ENCODE results near the gene LPO. TPM values are rescaled to one million over a fixed set of nuclear protein-coding genes. Genes with fewer than 3 reads are reported as not detected.

Gene LPO
- total RNA-seq, 2 donors from 2014 or later = not detected

DNA sequence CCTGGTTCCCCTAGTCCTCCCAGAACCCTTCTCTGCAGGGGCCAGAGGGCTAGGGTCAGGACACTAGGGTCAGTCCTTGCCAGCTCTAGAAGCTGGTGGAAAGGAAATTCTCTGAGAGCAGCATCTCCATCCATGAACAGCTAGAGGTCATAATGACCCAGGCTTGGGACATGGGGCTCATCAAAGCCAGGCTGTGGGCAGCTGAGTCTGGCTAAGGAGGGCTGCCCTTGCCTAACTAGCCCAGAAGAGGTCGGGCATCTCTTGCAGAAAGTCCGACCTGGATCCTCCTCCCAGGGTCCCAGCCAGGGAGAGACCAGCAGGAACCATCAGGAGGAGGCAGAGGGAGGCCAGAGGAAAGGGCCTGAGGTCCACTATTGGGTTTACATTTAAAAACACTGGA, 38.0 kb downstream of the LPO start:
- TF ChIP-seq, protein P1, sequence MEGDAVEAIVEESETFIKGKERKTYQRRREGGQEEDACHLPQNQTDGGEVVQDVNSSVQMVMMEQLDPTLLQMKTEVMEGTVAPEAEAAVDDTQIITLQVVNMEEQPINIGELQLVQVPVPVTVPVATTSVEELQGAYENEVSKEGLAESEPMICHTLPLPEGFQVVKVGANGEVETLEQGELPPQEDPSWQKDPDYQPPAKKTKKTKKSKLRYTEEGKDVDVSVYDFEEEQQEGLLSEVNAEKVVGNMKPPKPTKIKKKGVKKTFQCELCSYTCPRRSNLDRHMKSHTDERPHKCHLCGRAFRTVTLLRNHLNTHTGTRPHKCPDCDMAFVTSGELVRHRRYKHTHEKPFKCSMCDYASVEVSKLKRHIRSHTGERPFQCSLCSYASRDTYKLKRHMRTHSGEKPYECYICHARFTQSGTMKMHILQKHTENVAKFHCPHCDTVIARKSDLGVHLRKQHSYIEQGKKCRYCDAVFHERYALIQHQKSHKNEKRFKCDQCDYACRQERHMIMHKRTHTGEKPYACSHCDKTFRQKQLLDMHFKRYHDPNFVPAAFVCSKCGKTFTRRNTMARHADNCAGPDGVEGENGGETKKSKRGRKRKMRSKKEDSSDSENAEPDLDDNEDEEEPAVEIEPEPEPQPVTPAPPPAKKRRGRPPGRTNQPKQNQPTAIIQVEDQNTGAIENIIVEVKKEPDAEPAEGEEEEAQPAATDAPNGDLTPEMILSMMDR (conservative IDR thresholded peaks at IDR 0.05) = no peak
- Histone ChIP-seq H3K27ac (ENCODE audit: low read depth, low read length) (no peak overlapping the region), H3K27me3 (ENCODE audit: control insufficient read depth, insufficient read depth, low read length, poor library complexity, severe bottlenecking) (no peaks in the 10 kb centered on the region), H3K4me1 (ENCODE audit: control insufficient read depth, insufficient read depth, low read length) (no peaks in the 10 kb centered on the region), H3K36me3 (ENCODE audit: control insufficient read depth, insufficient read depth, low read length) (no peaks in the 10 kb centered on the region), H3K9me3 (ENCODE audit: control insufficient read depth, low read length) (no peaks in the 10 kb centered on the region), H3K4me3 (ENCODE audit: low read length) (no peak overlapping the region), H3K9ac (ENCODE audit: extremely low read depth, low read length, poor library complexity, severe bottlenecking) (no peak overlapping the region)
- DNase-seq = no peak
- Mint-ChIP-seq H3K4me1 (no peaks in the 10 kb centered on the region), H3K27ac (no peak overlapping the region), H3K36me3 (ENCODE audit: low read depth) (no peaks in the 10 kb centered on the region), H3K9me3 (no peaks in the 10 kb centered on the region), H3K27me3 (ENCODE audit: insufficient read depth) (peaks cover 45% of the 10 kb centered on the region), H3K4me3 (no peak overlapping the region)
- WGBS, 2 experiments (ENCODE audit: insufficient coverage in 1 of 2, insufficient read length in 1 of 2) = 29 to 55% methylated on average over 2 of the region's 2 CpGs

DNA sequence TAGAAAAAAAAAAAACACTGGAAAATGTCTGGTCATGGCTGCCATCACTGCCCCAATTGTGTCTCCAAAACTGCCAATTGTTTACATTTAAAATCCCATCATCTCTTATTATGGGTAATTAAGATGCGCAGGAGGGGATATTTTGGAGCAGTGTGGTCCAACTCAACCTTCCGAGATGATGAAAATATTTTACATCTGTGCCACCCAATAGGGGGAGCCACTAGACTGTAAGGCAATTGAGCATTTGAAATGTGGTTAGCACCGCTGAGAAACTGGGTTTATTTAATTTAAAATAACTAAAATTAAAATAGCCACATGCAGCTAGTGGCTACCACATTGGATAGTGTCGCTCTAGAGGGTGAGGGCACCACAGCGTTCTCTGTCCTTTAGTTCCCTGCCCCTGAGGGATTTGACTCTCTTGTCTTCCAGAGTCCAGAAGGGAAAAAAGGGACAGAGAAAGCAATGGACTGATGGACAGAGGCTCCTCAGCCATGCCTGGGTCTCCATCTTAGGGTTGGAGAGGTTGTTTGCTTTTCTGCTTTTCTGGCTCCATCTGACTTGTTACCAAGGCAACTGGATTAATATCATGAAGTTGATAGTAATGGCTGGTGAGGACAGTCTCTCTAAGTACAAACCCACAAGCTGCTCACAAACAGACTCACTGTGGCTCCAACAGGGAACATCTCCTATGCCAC, 38.9 kb downstream of the LPO start:
- no peaks in the 10 kb centered on the region for H3K36me3 Mint-ChIP-seq (ENCODE audit: low read depth)
- H3K4me3 Mint-ChIP-seq = no peak overlapping the region
- H3K9me3 Mint-ChIP-seq = no peaks in the 10 kb centered on the region
- no peak overlapping the region for H3K27ac Mint-ChIP-seq
- Histone ChIP-seq H3K27ac (ENCODE audit: low read depth, low read length) (no peak overlapping the region), H3K9ac (ENCODE audit: extremely low read depth, low read length, poor library complexity, severe bottlenecking) (no peak overlapping the region), H3K4me3 (ENCODE audit: low read length) (no peak overlapping the region), H3K27me3 (ENCODE audit: control insufficient read depth, insufficient read depth, low read length, poor library complexity, severe bottlenecking) (no peaks in the 10 kb centered on the region), H3K36me3 (ENCODE audit: control insufficient read depth, insufficient read depth, low read length) (no peaks in the 10 kb centered on the region), H3K9me3 (ENCODE audit: control insufficient read depth, low read length) (no peaks in the 10 kb centered on the region), H3K4me1 (ENCODE audit: control insufficient read depth, insufficient read depth, low read length) (no peaks in the 10 kb centered on the region)
- no peaks in the 10 kb centered on the region for H3K4me1 Mint-ChIP-seq
- peaks cover 47% of the 10 kb centered on the region for H3K27me3 Mint-ChIP-seq (ENCODE audit: insufficient read depth)
- 88 to 100% methylated on average over 1 to 4 of the region's 5 CpGs for WGBS, 2 experiments (ENCODE audit: insufficient coverage in 1 of 2, insufficient read length in 1 of 2)
- TF ChIP-seq, protein P1 (conservative IDR thresholded peaks at IDR 0.05) = peak; percentile 71
- DNase-seq = no peak

DNA sequence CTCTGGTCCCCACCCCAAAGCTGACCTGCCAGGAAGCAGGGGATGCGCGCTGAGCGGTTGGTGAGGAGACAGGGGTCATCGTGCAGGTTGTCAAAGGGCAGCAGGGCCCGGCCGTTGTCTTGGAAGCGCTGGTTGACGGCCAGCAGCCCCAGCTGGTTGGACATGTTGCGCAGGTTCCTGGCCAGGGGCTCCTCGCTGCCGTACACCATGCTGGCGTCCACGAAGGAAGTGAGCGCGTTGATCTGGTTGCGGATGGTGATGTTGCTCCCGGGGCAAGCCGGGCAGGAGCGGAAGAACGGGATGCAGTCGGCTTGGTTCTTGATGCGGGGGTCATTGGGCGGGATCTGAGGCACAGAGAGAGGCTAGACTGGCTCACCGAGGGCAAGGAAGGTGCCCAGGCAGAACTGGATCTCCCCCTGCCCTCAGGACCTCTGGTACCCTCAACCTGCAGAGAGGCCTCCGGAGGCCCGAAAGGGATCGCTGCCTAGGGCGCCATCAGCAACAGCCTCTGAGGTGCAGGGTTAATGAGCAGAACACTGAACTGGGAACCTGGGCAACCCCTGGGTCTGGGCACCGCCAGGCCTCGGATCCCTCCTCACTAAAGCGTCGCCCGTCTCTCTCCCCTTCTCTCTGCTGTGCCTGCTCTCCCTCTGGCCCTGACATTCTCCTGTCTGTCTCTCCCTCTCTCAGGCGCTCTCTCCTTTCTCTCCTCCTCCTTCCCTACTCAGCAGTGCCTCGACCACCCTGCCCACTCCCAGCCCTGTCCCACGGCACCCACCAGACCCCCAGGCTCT, 39.6 kb downstream of the LPO start:
- Histone ChIP-seq H3K4me1 (ENCODE audit: control insufficient read depth, insufficient read depth, low read length) (no peaks in the 10 kb centered on the region), H3K9ac (ENCODE audit: extremely low read depth, low read length, poor library complexity, severe bottlenecking) (no peak overlapping the region), H3K27ac (ENCODE audit: low read depth, low read length) (no peak overlapping the region), H3K36me3 (ENCODE audit: control insufficient read depth, insufficient read depth, low read length) (no peaks in the 10 kb centered on the region), H3K9me3 (ENCODE audit: control insufficient read depth, low read length) (no peaks in the 10 kb centered on the region), H3K27me3 (ENCODE audit: control insufficient read depth, insufficient read depth, low read length, poor library complexity, severe bottlenecking) (no peaks in the 10 kb centered on the region), H3K4me3 (ENCODE audit: low read length) (no peak overlapping the region)
- no peaks in the 10 kb centered on the region for H3K9me3 Mint-ChIP-seq
- no peak for DNase-seq
- H3K4me1 Mint-ChIP-seq = no peaks in the 10 kb centered on the region
- TF ChIP-seq, protein P1 (conservative IDR thresholded peaks at IDR 0.05) = no peak
- no peaks in the 10 kb centered on the region for H3K36me3 Mint-ChIP-seq (ENCODE audit: low read depth)
- peaks cover 47% of the 10 kb centered on the region for H3K27me3 Mint-ChIP-seq (ENCODE audit: insufficient read depth)
- no peak overlapping the region for H3K27ac Mint-ChIP-seq
- WGBS, 2 experiments (ENCODE audit: insufficient coverage in 1 of 2, insufficient read length in 1 of 2) = 94 to 95% methylated on average over 31 to 36 of the region's 36 CpGs
- no peak overlapping the region for H3K4me3 Mint-ChIP-seq

Measured in endodermal cell (in vitro differentiated cells).